GM12875 (cell line): ENCODE data around the gene MATN3.

Experiments
- H3K4me3 ChIP-seq: one replicate; pipeline ENCODE4 v1.5.1; 2011; ENCODE audit warnings: low read depth, low read length, control low read depth
- CTCF ChIP-seq: IDR thresholded peaks from 2 replicates; pipeline ENCODE4 v1.5.1; 2011; ENCODE audit warnings: low read depth, mild to moderate bottlenecking, control low read depth, inconsistent platforms, low read length, moderate library complexity, borderline replicate concordance; ENCODE audit not compliant: insufficient read depth

Gene MATN3

DNA sequence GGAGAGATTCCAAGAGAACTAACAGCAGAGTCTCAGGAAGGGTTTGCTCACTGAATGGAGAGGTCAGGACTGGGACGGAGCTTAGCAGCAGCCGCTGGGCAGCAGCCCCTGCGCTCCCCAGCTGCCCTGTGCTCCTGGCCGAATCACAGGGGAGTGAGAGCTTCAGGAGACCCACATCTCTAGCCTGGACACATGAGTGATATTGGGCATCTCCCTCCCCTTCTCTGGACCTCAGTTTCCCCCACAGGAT is 511 bp downstream of the MATN3 start:
- H3K4me3 ChIP-seq = no peak overlapping the region
- no peak for TF ChIP-seq CTCF

- no peak overlapping the region for H3K4me3 ChIP-seq
- TF ChIP-seq CTCF = no peak
Observed at GRCh38 chr2:20011276-20012031, 1.0 kb downstream of the MATN3 start.

- no peak overlapping the region for H3K4me3 ChIP-seq
- TF ChIP-seq CTCF = no peak
Observed at GRCh38 chr2:20008703-20009102, 3.8 kb downstream of the MATN3 start.

GRCh38 chr2:20005891-20006470 is 6.5 kb downstream of the MATN3 start:
- no peak for TF ChIP-seq CTCF
- H3K4me3 ChIP-seq = no peak overlapping the region

- H3K4me3 ChIP-seq = no peak overlapping the region
- TF ChIP-seq CTCF = no peak
Observed at GRCh38 chr2:20005067-20005627, 7.3 kb downstream of the MATN3 start.

- no peak for TF ChIP-seq CTCF
- no peak overlapping the region for H3K4me3 ChIP-seq
Observed at GRCh38 chr2:20001361-20001863, 11.1 kb downstream of the MATN3 start.

GRCh38 chr2:19993731-19994130 is 18.7 kb downstream of the MATN3 start:
- no peak for TF ChIP-seq CTCF

More at GRCh38 chr2:19993731-19994130, 18.7 kb downstream of the MATN3 start:
- no peak overlapping the region for H3K4me3 ChIP-seq
